CD4-positive, alpha-beta T cell treated with Interleukin-15 for 1 hour (primary cell): ENCODE results near the gene TFR2.

Experiments
- DNase-seq: peaks from one replicate; pipeline ENCODE4 v3.0.0-alpha.2; 2020

Gene TFR2

DNA sequence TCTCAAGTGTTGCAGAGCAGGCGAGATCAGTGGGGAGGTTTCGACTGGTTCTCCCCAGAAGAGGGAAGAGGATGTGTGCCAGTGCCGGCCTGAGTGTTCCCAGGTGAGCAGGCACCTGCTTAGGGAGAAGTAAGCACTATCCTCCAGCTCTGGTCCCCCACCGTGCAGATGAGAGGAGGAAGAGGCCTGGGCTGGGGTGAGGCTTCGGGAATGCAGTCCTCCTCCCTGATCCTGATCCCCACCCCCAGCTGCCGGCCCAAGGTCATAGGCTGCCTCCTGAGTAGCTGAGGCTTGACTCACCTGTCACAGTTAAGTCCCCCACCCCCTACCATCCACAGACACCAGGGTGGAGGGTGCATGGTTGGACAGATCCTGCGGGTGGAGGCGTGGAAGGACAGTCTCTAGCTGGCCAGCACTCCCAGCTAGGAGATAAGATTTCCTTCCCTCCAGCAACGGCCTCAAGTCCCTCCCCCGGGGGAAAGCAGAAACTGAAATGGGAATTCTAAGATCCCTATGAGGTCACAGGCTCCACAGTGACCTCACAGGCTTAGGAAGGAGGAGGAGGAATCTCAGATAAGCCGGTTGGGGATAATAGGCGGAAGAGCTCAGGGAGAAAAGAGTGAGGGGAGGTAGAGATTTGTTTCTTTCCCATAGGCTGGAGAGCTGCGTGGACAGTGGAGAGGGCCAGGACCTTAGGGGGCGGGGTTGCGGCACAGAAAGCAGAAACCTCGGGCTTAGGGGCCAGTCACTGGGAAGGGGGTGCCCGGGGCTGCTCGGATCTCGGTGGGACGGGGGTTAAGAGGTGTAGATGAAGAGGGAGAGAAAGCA is 56.5 kb downstream of the TFR2 start:
- no peak for DNase-seq

DNA sequence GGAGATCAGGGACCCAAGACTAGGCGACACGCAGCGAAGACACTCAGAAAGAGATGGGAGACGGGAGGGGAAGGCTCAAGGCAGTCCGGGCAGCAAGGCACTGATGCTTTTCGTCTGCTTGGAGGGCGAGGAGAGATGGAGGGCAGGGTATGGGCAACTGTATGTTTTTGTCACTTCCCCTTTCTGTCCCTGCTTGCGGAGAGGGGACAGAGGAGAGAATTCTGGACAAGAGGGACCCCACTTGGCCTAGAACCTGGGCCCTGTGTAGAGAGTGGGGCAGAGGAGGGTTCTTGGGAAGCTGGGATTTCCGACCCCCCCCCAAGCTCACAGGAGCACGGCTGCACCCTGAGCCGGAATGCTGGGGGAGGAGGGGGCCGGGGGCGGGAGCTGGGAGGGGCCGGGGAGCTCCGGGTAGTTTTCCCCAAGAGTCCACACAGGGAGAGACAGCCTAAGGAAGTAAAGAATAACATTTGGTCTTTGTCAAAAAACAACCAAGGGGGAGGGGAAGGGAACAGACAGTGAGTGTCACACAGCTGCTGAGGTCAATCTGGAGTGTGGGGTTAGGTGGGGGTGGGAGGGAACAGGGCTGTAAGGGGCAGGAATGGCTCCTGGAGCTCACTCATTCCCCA is 57.2 kb downstream of the TFR2 start:
- no peak for DNase-seq

DNA sequence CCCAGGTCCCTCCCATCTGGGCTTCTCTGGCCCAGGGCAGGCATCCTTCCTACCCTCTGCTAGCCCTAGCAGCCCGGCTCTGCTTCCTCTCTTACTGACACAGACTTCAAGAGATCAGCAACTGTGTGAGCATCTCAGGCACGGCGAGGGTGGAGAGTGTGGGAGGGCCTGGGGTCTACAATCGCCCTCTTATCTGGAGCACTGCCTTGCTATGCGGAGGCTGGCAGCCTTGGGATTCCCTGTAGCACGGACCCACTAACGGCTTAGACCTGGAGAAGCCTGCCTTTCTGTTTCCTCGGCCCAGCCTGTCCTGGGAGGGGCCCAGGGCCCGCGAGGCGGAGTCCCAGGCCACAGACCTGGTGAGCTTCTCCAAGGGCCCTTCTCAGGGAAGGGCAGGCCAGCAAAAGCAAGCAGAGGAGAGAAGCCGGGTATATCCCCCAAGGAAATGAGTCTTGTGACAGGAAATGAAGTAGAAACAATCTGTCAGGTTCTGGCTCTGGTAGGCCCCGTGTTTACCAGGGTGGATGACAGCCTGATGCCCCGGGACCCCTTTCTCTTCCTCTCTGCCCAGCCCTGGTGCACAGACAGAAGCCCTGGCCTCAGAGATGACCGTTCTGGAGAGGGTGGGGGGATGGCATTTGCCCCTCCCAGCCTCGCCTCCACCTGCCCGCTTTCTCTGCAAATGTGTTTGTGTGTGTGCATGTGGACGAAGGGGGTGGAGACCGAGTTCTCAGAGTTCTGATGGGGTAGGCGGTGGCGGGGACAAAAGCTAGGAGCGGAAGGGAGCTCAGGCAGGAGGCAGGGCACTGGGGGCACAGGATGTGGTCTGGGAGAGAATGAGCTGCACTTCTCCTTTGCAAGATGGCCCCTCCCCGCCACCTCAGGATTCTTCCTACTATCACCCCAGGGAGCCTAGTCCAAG is 58.0 kb downstream of the TFR2 start:
- peak; percentile 64 for DNase-seq

DNA sequence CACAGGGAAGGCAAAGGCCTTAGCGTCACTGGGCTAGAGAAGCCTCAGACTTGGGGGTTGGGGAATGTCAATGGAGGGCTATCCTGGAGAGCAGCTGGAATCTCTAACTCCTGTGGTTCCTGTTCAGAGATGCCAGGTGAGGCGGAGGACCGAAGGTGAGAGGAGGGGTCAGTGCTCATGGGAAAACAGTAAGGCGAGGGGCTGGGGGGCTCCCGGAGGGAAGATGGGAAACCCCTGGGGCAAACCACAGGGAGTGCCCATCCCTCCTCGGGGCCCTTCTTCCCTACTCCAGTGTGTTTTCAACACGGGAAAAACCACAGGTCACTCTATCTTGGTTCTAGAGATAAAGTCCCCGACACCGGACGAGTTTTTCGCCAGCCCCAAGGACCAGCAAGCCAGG is 58.7 kb downstream of the TFR2 start:
- no peak for DNase-seq

DNA sequence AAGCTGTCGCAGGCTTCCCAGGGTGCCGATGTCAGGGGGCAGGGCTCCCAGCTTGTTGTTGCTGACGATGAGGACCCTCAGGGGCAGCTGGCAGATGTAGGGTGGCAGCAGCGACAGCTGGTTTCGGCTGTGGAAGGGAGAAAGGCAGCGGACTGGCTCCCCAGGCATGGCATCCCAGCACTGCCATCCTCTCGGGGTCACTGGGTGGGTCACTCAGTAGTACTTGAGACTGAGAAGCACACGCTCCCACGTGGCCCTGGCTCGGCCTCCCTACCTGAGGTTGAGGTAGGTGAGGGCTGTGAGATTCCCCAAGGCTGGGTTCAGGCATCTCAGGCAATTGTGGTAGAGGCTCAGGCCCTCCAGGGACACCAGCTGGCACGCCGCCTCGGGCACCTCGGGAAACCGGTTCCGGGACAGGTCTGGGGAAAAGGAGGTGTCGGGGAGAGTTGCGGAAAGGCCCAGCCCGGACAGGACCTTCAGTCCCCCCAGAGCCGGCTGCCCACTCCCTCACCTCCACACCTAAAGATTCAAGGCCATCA is 59.2 kb downstream of the TFR2 start:
- no peak for DNase-seq

DNA sequence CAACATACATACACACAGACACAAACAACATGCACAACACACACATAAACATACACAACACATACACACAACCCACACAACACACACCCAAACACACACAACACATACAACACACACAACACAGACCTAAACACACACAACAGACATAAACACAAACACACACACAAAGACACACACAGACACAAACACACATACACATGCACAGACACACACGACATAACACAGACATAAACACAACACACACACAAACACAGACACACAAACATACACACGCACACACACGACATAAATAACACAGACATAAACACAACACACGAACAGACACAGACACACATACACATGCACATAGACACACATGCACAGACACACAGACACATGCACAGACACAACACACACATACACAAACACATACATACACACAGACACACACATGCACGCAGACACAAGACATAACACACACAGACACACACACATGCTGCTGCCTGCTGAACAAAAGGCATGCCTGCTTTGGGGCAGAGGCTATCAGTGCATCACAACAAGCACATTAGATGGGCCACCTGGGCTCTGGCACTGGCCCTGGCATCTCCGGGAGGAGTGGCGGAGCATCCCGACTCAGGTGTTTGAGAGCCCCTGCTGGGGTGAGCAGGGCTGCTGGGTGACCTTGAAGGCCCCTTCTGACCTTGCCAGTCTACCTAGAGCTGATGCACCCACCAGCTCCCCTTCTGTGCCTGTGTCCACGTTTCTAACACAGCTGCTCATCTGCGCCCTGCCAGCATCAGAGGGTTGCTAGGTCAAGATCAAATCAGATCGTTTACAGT is 60.7 kb downstream of the TFR2 start:
- no peak for DNase-seq

DNA sequence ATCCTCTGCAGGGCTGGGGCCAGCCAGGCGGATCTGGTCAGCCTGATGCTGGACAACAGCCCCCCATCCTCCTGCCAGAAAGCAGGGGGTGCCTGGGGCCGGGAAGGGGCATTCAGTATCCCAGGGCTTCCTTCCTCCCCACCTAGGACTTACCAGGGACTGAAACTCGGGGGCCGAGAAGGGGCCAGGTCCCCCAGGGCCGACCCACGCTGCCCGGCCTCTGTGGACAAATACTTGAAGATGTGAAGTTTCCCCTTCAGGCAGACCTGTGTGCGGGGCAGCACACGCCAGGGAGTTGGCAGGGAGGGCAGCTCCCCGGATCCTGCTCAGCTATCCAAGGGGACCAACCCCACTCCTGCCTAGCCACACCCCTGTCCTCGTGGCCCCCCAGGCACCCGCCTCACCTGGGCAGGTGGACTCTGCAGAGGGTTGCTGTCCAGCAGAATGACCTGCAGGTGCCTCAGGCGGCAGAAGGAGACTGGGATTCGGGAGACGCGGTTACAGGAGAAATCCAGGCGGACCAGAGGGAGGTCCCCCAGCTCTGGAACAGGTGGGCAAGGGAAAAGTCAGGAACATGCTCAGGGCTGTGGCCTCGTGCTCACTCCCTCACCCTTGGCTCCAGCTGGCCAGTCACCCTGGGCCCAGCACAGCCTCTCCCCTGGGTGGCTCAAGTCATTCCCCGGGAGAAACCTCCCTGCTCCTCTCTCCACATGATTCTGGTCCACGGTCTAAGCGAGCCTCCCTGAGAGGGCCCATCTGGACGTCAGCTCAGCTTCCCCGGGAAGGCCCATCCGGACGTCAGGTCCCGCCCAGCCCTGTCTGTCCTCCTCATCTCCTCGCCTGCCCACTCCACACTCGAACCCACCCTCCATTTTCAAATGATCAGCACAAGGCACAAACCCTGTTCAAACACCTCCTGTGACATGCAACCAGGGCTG is 62.8 kb downstream of the TFR2 start:
- DNase-seq = no peak

DNA sequence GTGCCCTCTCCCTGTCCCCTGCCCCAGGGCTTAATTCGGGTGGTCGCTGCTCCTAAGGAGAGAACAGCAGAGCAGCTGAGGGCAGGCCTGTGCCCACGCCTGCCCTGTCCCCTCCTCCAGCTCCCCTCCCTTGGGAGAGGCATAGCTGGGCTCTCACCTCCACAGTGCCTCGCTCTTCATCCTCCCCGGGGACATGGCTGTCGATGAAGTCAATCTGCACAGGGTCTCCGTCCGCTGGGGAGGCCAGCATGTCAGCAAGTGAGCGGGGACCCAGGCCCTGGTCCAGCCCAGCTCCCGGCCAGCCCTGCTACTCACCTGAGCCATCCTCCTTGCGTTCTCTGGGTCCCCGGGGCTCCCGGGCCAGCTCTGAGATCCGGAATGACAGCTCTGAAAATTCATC is 63.8 kb downstream of the TFR2 start:
- DNase-seq = no peak

DNA sequence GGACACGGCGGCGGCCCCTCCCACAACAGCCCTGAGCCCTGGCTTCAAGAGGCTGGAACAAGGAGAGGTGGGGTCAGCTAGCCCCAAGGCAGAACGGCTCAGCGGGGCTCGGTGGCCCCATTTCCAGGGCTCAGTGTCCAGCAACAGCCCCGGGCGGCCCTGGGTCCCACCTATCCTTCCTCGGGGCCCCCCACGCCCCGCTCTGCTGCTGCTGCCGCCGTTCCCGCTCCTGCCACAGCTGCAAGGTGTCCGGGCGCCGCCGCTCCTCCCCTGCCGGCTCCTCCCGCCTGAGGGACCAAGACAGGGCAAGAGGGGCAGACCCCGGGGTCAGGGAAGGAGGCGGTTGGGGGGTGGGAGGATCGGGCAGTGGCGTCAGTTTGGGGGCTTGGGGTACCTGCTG is 64.2 kb downstream of the TFR2 start:
- DNase-seq = no peak

DNA sequence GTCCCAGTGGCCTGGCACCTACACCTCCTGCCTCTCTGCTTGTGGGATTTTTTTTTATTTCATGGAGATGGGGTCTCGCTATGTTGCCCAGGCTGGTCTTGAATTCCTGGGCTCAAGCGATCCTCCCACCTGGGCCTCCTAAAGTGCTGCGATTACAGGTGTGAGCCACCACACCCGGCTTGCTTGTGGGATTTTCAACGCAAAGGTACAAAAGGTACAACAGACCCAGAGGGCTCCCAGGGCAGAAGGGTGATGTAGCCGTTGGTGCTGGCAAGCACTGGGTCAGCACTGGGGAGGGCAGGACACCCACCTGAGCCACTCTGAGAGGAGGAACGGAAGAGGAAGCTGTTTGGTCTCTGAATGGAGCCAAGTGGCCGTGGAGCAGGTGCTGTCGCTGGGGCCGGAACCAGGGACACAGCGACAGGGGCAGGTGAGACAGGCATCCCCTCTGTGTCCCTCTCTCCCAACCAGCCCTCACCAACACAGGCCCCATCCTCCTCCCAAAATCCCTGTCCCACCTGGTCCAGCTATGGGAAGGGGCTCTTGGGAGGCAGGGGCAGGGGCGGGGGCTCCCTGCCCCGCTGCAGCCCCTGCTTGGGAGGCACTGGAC is 64.9 kb downstream of the TFR2 start:
- DNase-seq = no peak

DNA sequence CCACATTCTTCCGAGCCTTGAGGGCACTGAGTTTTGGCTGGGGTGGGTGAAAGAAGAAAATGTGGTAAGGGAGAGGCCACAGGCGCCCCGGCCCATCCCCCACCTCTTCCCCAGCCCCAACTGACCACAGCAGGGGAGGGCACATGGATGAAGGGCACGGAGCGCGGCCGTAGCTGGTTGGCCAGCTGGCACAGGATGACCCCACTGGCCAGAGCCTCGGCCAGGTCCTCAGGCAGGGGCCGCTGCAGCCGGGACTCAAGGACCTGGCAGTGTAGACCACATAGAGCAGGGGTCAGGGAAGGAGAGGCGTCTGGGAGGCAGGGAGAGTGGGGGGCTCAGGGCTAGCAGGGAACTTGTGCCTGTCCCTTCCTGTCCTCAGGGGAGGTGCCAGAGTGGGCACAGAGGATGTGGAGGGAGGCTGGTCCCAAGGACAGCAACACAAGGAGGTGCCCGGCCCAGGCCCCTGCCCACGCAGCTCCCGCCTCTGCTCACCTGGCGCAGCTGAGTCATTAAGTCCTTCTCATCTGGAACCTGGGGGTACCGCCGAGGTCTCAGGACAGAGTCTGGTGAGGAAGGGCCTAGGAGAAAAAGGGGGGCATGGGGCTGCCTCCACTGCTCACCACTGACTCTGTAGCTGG is 65.5 kb downstream of the TFR2 start:
- DNase-seq = no peak

DNA sequence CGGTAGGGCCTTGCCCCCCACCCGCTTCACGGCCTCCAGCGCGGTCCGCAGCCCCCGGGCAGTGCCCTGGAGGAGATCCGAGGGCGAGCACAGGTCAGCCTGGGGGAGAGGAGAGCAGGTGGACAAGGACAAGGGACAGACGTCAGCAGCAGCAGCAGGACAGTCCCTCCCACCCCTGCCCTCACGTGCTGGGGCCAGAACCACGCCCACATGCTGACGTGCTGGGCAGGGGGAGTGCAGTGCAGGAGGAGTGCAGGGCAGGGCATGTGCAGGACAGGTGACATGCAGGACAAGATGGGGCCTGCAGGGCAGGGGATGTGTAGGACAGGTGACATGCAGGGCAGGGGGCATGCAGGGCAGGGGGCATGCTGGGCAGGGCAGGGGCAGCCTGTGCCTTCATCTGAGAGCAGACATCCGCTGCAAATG is 66.1 kb downstream of the TFR2 start:
- no peak for DNase-seq

DNA sequence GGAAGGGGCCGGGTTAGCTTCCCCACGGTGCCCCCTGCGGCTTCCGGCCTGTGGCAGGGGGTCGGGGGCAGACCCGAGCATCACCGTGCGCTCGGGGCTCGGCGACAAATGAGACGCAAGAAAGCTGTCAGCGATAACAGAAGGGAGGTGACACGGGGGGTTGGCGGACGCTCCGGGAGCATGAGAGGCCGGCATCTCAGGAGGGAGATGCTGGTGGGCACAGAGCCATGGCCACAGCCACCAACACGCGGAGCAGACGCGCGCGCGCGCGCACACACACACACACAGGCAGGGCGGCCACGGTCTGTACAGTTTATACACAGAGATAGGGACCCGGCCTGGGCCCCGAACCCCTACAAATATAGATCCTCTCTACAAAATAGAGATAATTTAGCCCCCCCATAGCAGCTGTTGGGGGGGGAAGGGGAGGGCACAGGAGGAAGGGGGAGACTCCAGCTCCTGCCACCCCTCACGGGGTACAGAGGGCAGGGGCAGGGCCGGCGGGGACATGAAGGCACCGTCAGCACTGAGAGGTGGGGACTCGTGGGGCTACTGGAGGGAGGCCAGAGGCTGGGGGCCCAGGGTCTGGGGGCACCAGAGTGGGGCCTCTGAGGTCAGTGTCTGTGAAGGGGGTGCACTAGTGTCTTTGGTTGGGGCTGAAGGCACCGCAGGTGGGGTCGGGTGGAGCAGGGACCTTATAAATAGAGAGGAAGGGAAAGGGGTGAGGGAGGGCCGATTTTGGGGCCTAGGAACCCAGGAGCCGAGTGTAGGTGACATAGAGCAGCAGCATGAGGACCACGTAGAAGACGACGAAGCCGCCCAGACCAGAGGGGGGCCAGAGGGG is 66.8 kb downstream of the TFR2 start:
- DNase-seq = no peak

DNA sequence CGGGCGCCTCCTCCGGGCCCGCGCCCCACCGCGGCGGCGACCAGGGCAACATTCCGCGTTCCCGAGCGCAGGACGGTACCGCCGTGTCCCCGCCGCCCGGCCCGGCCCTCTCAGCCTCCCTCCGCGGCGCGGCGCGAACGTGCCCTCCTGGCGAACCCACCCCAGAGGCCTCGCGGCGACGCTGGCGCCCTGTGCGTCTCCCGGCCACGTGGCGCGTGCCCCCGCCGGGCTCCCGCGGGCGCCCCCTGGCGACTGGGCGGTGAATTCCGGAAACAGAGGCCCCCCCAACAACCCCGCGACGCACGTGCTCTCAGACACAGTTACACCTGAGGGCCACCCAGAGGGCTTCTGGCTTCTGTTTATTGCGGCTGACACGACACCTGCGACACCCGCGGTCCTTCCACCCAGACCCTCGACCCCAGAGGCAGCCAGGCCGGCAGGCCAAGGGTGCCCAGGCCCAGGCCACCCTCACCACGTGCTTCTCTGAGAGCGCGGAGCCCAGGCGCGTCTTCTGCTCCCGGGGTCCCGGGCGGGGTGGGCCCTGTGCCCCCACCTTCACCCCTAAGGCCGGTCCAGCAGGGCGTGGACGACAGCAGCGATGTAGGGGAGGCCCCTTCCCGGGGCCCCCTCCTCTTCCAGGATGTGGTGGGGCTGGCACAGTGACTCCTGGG is 67.5 kb downstream of the TFR2 start, which contains the start of gene SAP25:
Gene SAP25 (minus strand): TSS at position 210 of the 671 bp plus-strand sequence. CDS start 158 bp downstream, at position 52.
- no peak for DNase-seq

DNA sequence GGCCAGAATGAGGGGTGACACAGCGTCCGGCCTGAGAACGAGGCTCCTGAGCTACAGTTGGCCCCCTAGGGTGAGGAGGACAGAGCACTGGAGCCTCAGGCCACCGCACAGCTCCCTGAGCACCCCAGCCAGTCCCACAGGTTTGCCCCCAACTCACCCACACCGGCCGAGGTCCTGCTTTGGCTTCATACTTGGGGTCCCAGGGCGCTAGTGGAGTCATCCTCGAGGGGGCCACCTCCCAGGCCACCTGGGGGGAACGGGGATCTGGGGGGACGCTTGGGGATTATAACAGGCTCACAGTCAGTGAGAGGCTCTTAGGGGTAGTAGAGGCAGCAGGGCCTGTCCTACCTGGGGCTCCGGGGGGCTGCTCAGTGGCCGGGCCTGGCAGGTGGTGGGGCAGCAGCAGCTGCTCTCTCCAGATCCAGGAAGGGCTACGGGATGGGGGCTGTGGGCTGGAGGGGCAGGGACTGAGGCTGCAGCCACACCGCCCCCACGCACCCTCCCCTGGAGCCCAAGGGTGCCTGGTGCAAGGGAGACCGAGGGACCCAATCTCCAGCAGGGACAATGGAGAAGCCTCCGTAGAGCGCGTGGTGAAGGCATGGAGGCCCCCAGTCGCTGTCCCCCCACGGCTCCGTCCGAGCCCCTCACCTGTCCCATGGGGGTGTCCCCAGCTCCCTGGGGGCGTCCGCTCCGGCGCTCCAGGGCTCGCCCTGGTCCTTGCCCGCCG is 68.2 kb downstream of the TFR2 start:
- DNase-seq = no peak

DNA sequence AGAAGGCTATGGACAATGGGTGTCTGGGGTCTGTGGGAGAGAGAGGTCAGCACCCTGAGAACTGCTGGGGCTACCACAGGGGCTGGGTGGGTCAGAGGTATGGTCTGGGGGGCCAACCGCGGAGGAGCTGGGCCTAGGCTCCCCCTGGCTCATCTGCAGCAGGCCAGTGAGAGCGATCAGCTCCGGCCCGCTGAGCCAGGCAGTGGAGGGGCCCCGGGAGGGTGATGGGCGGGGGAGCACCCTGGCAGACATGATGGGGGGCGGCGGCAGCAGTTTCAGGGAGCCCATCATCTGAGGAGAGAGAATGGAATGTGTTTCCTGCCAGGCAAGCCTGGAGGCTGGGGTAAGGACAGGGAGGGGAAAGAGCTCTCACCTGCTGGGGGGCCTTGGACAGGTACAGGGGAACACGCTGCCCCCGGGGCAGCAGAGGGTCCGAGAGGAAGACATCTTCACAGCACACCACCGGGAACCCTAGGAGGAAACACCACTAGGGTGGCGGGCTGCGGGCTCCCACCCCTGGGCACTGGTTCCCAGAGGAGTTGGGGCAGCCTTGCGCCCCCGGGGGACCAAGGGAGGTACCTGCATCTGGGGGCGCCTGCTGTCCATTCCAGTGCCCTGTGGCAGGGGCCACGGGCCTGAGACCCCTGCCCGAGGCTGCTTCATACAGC is 68.9 kb downstream of the TFR2 start:
- no peak for DNase-seq

DNA sequence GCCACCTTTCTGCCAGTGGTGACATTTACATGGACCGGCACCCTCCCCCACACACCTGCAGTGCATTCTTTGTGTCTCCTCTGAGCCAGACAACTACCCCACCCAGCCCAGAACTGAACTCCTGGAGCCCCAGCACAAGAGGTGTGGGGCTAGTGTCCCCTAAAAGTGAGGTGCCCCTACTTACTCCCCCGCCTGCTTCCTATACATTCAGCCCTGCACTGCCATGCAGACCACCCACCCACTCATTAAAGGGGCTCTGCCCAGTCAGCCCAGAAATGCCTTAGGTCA is 69.6 kb downstream of the TFR2 start:
- no peak for DNase-seq
